Measurements from ENCODE around the gene FGD4.

GRCh38 chr12:32568228-32568627 lies 168.9 kb downstream of the FGD4 start:
- TF ChIP-seq CTCF (IDR thresholded peaks at IDR 0.05) = no peak
- no peak for TF ChIP-seq ZFX (IDR thresholded peaks at IDR 0.05; ENCODE audit: borderline replicate concordance)

All from 22Rv1 (cell line).